Measurements from ENCODE around the gene EPHB1.

EPHB1 gene

DNA sequence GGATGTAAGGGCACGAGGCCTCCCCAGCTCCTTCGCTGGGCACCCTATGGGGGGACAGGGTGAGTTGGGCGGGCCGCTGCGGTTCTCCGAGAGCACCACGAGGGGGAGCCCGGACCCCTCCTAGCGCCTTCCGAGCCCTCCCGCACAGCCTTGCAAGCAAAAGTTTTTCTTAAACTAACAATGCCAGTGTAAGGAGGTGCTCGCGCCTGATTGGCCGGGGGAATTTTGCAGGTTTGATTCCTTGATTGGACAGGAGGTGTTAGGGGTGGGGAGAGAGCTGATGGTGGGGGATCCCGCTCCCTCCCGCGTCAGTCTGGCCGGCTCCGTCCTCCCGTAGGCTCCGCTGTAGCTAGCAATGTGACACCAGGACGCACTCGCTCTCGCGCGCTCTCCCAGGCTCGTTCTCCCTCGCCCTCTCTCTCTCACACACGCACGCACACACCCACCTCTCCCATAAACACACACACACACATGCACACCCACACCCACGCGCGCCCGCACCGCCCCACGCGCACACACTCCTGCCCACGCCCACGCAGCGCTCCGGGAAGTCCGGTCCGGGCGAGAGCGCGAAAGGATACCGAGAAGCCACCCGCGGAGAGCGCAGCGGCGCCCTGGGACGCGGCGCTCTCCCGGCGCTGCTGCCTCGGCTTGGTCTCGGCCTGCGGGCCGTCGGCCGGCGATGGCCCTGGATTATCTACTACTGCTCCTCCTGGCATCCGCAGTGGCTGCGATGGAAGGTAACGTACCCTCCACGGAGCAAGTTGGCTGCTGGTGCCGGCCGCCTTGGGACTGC lies at the start of gene EPHB1:
Gene EPHB1, plus strand, starts transcription at position 311 of the 796 bp plus-strand sequence.
- H3K4me3 ChIP-seq (ENCODE audit: low read depth, low read length), result peak within 1 kb of the TSS; percentile 53

- H3K4me3 ChIP-seq (ENCODE audit: low read depth, low read length), result no peak overlapping the region
Measured at GRCh38 chr3:134748698-134749097, 46.4 kb upstream of the EPHB1 start.

DNA sequence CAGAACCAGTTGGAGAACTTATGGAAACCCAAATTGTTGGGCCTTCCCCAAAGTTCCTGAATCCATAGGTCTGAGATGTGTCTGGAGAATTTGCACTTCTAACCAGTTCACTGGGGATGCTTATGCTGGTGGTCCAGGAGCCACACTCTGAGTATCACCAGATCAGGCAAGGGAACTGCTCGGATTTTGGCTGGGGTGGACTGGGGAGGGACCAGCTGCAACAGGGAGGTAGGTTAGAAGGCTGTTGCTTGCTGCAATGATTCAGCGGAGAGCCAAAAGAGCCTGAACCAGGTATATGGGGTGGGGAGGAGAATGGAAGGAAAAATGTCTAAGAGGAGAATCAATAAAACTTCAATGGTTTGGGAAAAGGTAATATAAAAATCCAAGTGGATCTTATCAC lies 45.9 kb upstream of the EPHB1 start:
- no peak overlapping the region for H3K4me3 ChIP-seq (ENCODE audit: low read depth, low read length)

GRCh38 chr3:134749802-134750553 lies 45.1 kb upstream of the EPHB1 start:
- no peak overlapping the region for H3K4me3 ChIP-seq (ENCODE audit: low read depth, low read length)

GRCh38 chr3:134751831-134752230 lies 43.2 kb upstream of the EPHB1 start:
- H3K4me3 ChIP-seq (ENCODE audit: low read depth, low read length), result no peak overlapping the region

DNA sequence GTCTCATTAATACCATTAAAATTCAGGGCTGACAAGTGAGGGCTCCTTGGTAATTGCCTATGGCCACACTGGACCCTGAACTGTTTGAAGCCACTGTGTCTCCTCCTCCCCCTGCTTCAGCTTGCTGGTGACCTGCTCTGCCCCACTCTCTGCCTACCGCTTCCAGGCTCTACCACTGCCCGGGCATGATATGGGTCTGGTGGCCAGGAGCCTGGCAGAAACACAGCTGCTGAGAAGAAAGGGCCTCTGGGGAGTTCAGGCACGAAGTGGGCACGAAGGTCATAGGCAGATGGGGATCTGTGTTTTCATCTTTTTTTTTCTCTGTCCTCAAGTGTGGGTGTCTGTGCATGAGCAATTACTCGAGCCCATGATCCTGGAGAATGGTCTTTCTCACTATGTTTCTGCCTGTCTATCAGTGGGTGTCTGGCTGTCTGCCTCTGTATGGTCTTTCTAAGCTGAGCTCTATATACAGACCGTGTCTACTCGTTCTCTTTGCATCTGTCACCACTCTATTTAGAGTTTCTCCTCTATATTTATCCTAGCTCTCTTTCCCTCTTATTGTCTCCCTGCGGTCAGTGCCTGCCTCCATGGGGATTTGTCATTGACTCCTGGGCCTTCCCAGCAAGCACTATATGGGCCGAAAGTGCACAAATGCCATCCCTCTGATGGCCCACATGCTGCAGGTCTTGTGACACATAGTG lies 42.1 kb upstream of the EPHB1 start:
- H3K4me3 ChIP-seq (ENCODE audit: low read depth, low read length), result no peak overlapping the region

DNA sequence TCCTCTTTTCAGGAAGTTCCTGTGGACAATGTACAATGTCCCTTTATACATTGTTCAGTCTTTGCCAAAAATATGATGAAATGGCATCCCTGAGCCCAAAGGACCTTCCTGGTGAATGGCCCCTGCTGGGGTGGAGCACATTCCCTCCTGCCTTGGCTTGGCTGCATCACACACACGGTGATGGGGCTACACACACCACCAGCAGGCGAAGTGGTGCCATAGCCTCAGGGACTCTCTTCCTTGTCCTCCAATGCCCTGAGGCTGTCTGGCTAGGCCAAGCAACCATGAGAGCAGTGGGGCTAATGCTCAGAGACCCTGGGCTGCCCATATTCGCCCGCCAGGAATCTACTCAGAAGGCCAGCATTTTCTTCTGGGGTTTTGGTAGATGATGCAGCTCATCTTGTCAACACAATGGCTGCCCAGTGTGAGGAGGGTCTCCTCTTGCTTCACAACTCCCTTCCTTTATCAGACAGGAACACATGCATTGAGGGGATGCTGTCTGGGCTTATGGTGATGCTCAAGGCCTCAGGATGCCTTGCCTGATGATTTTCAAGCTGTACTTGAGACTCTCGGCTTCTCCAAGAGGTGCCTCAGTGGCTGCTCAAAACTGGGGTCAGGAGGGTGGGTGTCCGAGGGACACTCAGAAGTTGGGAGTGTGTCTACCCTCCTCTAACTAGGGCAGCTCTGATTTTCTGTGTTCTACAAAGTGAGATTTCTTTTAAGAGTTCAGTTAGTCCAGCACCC lies 40.9 kb upstream of the EPHB1 start:
- no peak overlapping the region for H3K4me3 ChIP-seq (ENCODE audit: low read depth, low read length)

- H3K4me3 ChIP-seq (ENCODE audit: low read depth, low read length), result no peak overlapping the region
Measured at GRCh38 chr3:134754768-134755559, 40.1 kb upstream of the EPHB1 start.

GRCh38 chr3:134755821-134756220 lies 39.2 kb upstream of the EPHB1 start:
- H3K4me3 ChIP-seq (ENCODE audit: low read depth, low read length), result no peak overlapping the region

DNA sequence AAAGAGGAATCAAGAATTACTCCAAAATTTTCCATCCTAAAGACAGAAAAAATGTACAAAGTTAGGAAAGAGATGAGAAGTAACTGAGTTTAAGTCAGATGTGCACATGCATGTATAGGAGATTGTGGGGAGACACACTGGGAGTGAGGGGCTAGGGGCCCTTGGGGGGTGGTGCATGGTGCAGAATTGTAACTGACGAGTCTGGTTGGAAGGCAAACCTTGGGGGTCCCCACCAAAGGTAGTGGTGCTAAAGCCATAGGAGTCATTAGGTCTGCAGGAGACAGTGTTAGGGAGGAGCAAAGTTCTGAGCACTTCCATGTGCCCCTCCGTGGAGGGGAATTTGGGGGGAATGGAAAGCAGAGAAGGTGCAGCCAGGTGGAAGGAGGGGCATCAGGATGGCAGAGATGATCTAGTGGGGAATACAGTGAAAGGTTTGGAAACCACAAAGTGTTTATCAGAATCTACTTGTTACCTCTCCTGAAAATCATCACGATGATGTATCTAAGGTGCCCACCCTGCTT lies 37.5 kb upstream of the EPHB1 start:
- H3K4me3 ChIP-seq (ENCODE audit: low read depth, low read length), result no peak overlapping the region

DNA sequence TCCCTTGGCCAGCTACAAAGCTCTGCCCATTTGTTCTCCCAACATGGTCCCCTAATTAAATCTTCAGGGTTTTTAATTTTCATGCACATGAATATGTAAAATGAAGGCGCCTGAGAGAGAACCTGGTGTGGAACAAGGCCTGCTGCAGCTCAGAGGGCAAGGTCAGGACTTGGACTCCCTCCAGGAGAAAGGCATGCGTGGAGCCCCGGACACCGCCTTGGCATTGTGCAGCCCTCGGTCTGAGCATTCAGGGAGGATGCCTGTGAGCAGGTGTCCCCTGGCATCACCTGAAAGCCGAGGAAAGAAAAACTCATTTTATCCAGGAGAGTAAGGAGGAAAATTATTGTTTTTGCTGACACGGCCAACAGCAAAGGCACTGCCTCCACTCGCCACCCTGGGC lies 33.8 kb upstream of the EPHB1 start:
- H3K4me3 ChIP-seq (ENCODE audit: low read depth, low read length), result no peak overlapping the region

DNA sequence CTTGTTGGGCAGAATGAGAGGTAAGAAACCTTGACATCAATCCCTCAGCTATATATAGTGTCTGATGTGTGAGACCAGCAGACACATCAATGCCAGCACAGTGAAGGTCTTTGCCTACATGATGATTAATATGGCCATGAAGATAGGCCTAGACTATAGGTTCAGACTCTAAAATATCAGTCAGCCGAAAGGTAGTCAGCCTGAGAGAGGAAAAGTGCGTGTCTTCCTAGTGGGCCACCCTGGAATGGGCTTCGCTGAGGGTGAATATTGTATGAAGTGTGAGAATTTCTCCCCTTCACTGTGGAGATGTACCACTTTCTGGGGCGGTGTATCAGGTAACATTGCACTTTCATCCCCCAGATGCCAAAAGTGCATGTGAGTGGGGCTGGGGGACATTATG lies 33.0 kb upstream of the EPHB1 start:
- H3K4me3 ChIP-seq (ENCODE audit: low read depth, low read length), result no peak overlapping the region

DNA sequence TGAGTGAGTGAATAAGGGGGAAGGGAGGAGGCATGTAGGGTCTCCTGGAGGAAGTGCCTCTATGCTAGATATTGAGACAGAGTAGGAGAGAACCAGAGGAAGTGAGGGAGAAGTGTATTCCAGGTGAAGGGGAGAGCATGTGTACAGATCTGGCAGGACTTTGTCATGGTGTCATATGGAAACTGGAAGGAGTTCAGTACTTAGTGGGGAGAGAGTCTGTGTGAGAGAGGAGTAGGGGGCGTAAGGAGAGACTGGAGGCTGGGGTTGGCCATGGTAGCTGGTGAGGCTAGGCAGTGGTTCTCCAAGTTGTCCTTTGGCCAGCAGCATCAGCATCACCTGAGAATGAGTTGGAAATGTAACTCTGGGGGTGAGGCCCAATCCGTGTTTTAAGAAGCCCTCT lies 29.6 kb upstream of the EPHB1 start:
- no peak overlapping the region for H3K4me3 ChIP-seq (ENCODE audit: low read depth, low read length)

DNA sequence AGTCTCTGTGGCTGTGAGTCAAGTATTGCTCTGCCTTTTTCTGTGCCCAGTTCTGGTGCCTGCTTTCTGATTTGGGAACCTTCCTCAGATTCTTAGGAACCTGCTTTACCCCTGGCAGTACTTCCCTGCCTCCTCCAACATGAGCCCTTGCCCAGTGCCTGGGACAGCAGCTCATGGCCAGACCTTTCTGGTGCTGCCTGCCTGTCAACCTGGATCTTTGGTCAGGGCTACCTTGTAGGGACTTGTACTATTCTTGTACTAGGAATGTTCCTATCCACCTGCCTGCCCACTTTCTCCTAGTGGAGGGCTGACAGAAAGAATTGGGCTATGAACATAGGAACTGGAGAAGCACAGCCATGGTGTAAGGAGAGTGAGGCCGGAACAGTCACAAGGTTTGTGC lies 28.8 kb upstream of the EPHB1 start:
- H3K4me3 ChIP-seq (ENCODE audit: low read depth, low read length), result no peak overlapping the region

GRCh38 chr3:134768116-134768515 lies 26.9 kb upstream of the EPHB1 start:
- no peak overlapping the region for H3K4me3 ChIP-seq (ENCODE audit: low read depth, low read length)

- H3K4me3 ChIP-seq (ENCODE audit: low read depth, low read length), result no peak overlapping the region
Measured at GRCh38 chr3:134768837-134769236, 26.2 kb upstream of the EPHB1 start.

- H3K4me3 ChIP-seq (ENCODE audit: low read depth, low read length), result no peak overlapping the region
Measured at GRCh38 chr3:134769287-134769868, 25.7 kb upstream of the EPHB1 start.

- H3K4me3 ChIP-seq (ENCODE audit: low read depth, low read length), result no peak overlapping the region
Measured at GRCh38 chr3:134772011-134772410, 23.0 kb upstream of the EPHB1 start.

DNA sequence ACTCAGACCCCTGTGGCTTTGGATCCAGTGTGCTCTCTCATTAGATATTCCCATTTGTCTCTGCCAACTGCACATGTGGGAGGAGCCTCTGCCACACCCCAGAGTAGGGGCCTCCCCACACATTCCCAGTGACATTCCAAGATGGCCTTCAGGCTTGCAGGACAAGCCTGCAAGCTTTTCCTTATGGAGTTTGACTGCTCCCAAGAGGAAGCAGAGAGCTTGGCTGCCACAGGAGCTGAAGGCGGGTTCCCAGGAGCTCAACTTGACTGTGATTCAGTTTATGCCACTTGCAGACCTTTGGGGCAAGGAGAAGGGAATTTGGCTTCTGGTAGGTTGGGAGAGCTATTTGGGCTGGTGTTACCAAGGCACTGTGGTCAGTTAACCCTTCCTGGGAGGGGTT lies 22.5 kb upstream of the EPHB1 start:
- no peak overlapping the region for H3K4me3 ChIP-seq (ENCODE audit: low read depth, low read length)

GRCh38 chr3:134775831-134776230 lies 19.2 kb upstream of the EPHB1 start:
- H3K4me3 ChIP-seq (ENCODE audit: low read depth, low read length), result no peak overlapping the region
